Stimulated activated CD8-positive, alpha-beta memory T cell treated with anti-CD3 and anti-CD28 coated beads, Interleukin-15, amount 100 ng/mL, for 4 hours (primary cell): Measurements from ENCODE around the gene FAM222A.

Experiments used
- DNase-seq, 2 donors: peaks; one replicate each; pipeline ENCODE4 v3.0.0-alpha.2; 2020; ENCODE audit warnings: low read depth in 2 of 2

Gene FAM222A

DNA sequence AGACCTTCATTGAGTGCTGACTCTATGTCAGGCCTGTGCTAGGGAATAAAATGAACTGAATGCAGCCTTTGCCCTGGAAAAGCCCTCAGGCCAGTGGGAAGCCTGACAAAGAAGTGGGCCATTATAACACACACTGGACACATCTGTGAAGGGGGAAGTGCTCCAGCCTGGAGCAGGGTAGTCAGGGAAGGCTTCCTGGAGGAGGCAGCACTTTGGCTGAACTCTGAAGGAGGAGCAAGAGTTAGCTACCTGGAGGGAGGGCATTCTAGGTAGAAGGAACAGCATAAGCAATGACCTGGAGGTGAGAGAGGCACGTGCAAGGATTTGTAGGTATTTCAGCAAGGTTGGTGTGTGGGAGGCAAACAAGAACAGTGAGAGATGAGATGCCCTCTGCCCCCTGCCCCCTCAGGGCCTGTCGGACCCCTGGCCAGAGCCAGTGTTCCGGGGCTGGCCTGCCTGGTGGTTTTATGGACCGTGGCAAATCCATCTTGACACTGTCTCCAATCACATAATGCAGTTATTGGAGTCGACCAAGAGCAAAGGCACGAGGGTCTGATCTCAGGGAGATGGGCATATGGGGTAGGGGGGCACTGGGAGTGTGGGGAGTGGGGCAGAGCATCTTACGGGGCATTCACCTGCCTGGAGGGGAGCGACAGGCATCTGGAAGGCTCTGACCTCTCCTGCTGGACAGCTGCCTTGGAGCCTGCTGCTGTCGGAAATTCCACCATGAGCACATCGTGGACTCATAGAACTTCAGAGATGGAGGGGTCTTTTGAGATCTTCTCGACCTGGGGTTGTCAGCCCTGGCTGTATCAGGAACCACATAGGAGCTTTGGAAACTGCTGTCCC lies 2.7 kb upstream of the FAM222A start:
- no peak for DNase-seq

DNA sequence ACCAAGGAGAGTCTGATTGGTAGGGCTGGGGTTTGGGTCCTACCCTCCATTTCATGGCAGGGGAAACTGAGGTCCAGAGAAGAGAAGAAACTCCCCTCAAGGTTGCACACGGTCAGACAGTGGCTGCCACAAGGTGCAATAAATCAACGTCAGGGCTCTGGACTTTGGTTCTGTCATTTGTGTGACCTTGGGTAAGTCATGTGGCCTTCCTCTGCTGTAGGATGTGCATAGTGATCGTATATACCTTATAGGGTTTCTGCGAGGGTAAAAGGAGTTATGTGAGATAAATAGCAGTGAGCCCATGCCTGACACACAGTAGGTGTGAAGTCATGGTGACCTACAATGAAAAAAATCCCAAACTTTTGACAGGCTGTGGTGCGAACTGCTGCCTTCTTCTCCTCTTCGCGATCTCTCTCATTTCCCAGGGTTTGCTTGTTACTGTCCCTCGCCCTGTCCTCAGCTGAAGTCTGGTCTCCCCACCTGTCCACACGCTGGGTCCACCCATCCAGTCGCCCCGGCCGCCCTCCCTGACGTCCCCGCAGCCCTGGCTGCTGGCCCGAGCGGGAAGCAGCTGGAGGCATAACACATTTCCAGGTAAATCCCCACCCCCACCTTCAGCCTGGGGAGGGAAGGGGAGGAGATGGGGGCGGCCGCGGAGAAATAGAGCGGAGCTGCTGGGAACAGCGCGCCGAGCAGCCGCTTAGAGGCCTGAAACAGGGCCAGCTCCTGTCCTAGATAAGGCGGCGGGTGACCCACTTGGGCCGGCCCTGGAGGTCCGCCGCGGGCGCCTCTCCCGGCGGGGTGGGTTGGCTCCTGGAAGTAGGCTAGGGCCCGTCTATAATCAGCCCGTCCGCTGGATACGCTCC lies 1.8 kb upstream of the FAM222A start:
- DNase-seq: no peak

DNA sequence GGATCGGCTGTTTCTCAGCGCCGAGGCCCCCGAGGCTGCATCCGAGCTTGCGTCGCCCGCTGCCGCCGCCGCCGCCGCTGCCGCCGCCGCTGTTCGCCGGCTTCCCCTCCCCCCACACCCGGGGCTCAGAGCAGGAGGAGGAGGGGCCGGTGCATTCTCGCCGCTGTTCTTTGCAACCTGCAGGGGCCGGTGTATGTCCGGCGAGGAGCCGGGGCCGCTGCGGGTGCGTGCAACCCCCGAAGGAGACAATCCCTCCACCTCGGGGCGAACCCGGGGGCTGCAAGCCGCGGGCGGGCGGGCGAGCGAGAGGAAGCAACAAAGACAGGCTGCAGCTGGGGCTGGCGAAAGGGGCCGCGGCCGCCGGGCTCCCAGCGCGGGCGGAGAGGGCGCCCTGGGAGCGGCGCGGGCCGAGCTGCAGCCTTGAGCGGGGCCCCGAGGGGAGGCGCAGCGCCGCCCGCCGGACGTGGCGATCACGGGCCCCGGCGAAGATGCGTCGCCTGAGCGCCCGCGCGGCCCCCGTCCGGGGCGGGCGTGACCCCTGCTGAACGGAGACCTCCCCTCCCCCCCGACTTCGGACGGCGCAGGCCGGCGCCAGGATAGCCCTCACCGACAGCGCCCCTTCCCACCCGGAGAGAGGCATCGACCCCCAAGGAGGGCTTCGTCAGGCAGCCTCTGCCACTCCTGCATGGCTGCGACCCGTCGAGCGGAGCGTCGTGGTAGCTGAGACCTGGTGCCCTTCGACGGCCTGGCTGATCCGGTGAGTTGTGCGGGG lies 702 bp downstream of the FAM222A start:
- DNase-seq: peak; percentile 11 to 31

DNA sequence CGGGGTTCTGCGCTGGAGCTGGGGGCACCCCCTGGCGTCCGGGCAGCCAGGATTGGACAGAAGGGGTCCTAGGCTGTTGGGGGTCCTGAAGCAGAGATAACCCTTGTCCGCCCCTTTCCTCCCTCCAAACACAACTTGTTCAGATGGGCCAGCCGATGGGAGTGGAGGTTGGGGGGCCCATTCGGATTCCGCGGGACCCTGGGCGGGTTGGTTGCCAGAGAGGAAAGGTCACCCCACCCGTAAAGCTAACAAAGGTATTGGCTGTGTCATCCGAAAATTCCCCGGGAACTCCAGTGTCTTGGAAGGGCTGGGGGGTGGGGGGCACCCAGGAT lies 1.3 kb downstream of the FAM222A start:
- DNase-seq: no peak

DNA sequence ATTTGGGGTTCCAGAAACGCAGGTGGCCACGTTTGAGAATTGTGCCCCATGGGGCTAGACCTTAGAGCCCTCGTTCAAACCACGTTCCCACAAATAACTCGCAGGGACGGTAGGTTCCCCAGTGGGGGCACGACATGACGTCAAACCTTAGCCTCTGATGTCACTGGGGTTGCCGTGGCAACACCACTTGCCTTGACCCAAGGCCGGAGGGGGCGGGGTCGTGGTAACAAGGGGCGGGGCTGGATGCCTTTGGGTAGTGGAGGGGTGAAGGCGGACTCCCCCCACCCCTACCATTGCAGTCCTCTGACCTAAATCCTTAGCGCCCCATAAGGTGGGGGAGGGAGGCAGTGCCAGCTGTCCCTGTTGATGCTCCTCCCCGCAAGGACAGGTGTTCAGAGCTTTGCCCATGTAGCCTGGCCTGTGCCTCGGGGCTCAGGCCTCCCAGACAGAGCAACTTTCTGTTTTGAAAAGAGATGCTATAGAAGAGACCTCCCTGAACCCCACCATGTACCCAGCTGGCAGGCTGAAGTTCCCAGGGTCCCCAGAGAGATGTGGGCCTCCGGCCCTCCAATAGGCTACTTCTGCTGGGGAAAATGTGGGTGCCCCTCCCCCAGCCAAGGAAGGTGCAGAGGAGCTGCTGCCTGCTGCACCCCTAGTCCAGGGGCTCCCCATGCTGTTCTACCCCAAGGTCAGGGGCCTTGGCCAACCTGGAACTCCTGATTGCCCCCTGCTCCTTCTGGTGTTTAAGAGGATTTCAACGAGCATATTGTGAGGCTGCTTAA lies 1.9 kb downstream of the FAM222A start:
- DNase-seq: no peak

DNA sequence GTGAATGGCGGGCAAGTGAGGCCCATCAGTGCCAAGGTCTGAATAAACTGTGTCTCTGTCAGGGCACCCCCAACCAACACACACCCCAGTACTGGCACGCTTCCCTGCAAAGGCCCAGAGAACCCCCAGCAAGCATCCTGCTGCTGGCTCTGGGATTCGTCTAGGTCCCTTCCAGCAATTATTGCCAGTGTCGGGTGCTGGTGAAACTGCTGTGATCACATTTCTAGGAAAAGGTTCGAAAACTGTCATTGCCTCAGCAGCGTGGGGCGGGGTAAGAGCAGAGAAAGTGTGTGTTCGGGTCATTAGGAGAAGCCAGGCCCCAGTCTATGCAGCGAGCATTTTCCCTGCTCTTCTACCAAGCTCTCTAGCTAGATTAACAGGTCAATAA lies 2.5 kb downstream of the FAM222A start:
- no peak for DNase-seq

DNA sequence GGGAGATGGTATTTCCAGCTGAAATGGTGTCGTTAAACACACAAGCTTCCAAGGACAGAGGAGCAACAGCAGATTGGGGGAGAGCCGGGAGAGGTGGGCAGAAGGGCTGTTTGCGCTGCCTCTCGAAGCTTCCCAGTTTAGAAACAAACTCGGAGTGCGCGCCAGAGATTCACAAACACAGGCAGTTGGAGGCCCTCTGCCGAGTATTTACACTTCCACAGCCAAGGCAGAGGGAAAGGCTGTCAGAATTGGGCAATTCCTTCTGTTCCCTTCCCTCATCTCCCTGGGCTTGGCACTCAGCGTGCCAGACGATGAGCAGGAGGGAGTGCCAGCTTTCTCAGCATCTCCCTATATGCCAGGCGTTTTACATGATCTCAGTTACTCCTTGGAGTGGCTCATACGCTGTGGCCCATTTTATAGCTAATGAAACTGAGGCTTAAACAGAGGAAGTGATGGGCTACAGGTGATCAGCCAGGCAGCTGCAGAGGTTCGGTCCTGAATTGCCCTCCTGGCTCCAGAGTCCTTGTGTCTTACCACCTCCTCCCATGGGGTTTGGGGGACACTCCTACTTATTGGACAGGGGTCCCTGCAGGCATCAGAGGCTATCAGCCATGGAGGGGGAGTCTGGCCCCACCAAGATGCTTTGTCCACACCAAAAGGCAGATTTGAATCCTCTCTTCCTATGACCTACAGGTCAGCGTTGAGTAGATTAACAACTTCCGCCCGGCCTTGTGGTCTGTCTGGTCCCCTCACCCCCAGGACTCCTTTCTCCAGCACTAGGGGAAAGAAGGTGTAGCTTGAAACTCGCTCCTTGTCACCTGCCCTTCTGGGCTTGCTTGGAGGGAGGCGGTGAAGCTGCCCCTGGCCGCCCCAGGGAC lies 3.1 kb downstream of the FAM222A start:
- no peak for DNase-seq

DNA sequence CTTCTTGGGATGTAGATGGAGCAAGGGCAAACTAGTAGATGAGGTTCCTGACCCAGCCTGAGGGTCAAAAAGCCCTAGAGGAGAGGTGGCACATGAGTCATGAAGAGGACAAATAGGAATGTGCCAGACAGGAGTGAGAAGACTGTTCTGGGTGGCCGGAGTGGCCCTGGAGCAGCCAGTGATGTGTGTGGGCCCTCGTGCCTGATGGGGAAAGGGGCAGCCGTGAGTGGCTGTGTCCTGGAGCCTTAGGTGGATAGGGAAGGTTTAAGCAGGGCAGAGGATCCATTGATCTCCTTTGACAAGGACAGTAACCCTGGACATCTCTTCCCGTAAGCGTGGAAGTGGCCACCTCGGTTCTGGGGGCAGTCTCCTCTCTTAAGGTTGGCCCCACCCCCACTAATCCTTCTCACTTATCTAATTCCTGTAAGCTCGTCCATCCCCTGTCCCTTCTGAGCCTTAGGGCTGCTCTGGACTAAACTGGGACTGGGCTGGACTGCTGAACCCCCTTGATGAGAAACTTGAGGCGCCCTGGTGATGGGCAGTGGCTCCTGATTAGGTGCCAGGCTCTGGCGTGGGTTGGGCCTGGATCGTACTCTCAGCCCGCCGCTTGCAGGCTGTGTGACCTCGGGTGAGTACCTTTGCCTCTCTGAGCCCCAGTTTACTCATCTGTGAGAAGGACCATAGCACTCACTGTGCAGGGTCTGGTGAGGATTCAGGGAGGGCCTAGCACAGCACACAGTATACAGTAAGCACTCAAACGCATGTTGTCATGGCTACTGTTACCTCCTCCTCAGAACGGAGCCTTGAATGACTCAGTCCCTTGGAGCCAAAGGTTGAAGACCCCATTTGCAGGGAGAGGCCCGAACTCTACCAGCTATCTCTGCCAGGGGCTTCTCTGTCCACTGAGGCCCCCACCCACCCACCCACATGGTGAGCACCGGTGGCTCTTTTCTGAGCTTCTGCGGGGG lies 4.0 kb downstream of the FAM222A start:
- no peak for DNase-seq

DNA sequence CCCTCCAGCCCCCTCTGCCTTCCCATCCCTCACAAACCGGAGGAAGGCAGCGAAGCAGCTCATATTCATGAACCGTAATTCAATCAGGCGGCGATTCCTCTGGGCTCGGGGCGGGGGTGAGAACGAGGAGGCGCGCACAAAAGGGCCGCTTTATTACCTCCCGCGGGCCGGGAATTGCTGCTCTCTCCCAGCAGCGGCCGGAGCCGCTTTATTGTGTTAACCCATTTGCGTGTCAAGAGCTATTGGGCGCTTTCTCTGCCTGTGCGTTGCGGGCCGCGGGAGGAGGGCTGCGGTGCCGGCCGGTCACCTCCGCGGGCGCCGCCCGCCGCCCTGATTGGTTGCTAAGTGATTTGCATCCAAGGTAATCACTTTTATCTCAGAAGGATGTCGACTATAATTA lies 4.8 kb downstream of the FAM222A start:
- DNase-seq: no peak

DNA sequence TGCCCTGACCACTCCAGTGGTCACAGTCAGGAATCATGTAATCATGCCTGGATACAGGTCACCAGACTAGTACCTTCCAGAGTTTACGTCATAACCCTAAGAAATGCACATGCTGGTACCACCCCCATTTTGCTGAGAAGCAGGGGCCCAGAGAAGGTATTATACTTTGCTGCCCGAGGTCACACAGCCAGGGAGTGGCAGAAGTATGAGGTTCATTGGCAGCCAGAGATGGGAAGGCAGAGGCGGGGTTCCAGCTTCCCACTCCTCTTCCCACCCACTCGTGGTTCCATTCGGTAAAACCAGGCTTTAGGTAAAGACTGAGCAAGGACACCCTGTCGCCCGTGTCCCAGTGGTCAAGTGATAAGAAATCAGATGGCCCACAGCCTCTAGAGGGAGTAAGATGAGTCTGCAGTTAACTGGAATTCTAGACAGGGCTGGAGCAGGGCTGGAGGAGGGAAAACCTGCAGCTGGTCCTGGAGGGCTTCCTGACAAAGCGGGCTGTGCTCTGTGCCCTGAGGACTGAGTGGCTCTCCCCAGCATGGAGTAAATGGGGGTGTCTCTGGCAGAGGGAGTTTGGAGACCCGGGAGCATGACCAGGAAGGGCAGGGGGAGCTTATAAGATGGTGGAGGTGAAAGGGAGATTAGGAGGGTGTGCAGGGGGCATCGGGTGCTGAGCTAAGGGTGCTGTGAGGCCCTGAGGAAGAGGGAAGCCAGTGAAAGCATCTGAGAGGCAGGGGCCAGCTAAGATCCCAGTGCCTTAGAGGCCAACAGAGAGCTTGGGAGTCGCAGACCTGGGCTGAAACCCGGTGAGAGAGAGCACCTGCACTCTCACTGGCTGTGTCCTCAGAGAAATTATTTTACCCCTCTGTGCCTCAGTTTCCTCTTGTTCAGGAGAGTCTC lies 5.7 kb downstream of the FAM222A start:
- no peak for DNase-seq

DNA sequence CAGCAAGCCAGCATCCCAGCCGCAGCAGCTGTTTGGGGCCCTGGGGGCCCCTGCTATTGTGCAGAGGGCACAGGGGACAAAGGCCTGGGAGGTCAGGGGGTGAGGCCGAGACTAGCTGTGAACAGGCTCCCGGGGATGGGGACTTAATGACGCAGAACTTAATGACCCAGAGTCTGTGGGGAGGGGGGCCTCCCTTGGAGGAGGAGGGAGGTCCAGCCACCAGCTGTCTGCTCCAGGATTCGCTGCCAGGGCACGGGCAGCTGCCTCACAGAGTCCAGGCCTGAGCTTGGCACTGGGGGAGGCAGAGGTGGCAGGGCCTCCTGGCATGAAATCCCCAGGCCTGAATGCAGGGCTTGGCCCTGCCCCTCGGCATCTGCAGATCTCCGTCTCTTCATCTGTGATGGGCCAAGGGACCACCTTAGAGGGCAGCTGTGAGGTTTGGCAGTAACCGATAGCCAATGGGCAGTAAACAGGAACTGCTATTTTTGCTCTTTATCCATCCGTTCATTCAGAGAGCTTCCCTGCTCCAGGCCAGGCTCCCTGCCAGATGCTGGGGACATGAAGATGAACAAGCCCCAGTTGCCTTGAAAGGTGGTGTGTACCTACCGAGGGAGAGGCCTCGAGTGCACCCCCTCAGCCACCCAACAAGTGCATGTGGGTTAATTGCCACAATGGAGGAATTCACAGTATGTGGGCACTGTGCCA lies 6.7 kb downstream of the FAM222A start:
- DNase-seq: no peak

DNA sequence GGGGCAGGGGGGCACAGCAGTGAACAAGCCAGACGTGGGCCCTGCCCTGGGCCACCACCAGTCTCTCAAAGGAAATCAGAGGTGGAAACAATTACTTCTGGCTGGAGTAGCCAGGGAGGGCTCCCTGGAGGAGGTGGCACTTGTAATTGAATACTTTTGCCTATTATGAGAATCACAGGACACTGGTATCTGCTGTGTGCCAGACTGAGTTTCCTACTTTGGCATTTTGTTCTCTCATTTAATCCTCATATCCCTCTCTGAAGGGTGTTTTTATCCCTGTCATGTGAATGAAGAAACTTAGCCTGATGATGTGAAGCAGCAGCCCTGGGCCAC lies 7.2 kb downstream of the FAM222A start:
- no peak for DNase-seq

DNA sequence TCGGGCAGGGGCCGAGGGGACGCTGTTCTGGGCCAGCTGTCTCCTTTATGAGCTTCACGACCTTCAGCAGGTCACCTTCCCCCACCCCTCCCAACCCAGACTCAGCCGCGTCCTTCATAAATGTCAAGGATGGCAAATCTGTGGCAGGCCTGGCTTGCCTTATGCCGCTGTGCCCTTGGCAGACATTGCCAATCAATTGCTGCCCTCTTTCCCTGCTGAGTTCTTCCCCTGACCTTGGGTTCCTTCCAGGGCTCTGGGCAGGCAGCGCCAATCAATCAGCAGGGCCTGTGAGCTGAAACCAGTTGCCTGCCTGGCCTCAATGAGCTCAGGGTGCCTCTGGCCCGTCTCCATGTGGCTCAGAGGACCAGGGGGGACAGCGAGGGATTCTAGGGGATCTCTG lies 7.7 kb downstream of the FAM222A start:
- no peak for DNase-seq

DNA sequence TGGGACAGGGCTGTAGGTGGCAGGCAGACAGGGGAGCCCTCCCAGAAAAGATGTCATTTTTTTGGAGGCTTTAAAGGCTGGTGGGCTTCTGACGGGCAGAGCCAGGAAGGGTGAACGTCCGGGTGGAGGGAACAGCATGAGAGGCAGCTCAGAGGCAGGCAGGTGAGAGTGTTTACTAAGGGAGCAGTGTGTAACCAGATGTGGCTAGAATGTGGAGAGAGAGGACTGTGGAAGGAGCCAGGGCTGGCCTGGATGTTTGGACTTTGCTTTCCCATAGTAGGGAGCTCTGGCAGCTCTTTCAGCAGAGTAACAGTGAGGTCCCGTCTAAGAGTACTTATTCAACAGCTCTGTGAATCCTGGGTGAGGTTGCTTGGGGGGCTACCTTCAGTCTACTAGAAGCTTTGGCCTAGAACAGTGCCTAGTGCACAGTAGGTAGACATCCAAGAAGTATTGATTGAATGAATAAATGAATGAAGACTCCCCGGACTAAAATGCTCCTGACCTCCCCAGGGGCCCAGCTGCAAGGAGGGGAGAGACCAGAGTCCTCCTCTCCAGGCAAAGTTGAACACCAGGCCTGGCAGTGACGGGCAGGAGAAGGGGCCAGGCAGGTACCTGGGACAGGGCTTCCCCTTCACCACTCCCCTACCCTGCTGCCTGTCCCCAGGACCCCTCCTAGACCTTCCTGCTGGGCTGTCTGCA lies 8.5 kb downstream of the FAM222A start:
- DNase-seq: no peak

DNA sequence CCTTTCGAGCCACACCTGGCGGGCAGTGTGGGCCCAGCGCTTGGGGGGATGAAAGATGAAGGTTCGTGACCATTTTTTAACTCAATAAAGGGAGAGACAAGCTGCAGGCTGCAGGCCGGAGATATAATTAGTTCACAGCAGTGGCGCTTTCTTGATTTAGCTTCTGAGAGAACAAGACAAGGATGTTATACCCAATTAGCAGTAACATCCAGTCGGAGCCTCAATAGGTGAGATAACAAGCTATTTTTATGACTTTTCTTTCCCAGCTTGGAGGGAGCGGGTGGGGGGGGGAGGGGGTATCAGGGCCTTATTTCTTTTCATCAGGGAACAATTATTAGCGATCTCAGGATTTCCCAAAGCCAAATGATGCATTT lies 9.1 kb downstream of the FAM222A start:
- DNase-seq: no peak

DNA sequence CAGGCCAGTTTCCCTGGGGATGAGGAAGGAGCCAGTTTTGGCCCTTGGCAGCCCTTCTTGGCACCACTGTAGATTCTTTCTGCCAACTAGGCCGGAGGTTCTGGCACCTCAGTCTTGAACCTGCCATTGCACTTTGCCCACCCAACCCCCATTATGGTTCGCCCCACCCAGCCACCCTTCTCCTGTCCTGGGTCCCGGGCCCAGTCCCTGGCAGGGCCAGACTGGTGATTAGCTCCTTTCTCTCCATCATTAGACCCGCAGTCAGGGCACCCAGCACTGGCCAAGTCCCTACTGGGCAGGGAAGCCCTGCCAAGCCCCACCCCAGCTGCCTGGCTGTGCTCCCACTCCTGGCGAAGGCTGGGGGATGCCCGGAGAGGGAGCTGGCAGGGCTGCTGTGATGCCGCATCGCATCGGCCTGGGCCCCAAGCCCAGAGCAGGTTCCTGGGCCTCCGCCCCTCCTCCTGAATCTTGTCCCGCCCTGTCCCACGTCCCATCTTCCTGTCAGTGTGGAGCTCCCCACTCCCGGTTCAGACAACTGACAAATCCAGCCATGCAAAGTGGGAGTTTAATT lies 9.8 kb downstream of the FAM222A start:
- no peak for DNase-seq

DNA sequence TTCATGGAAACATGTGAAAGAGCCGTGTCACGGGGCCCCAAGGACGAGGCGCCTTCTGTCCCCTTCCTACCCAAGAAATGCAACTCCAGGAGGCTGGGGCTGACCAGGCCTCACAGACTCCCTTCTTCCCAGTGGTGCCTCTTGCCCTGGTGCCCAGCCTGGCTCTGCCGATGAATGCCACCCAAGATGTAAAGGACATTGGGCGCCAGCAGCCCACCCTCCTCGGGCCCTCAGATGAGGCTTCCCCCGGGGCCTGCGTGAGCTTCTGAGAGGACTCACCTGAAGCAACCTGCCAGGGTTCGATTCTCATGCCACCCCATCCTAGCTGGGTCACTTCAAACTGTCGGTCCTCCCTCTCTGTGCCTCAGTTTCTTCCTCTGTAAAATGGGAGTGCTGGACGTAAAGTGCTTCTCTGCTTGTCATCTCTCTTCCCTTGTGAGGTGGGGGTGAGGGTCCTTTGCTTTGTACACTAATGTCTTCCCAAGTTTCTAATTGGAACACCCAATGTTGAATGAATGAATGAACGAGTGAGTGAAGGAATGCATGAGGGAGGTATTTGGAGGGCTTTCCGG lies 10.8 kb downstream of the FAM222A start:
- no peak for DNase-seq
